Kidney (tissue), 14 donors: ENCODE measurements around the gene BRD2. TPM values are rescaled to one million over a fixed set of nuclear protein-coding genes. Genes with fewer than 3 reads are reported as not detected.

Experiments used
- DNase-seq, 5 donors: peaks; one replicate each; pipeline ENCODE4 v3.0.0-alpha.2; 2013 to 2020
- FAIRE-seq: peaks from 2 replicates; lab custom pipeline; 2012; peaks lifted over from hg19 to GRCh38; lab: Jason Lieb, UNC
- H3K27ac ChIP-seq, 2 donors: one replicate each; pipeline ENCODE4 v1.7.0; 2013; ENCODE audit warnings: low read depth in 2 of 2, low read length in 2 of 2, inconsistent platforms in 1 of 2
- H3K27me3 ChIP-seq: one replicate; pipeline ENCODE4 v1.7.1; 2013; ENCODE audit warnings: low read length, inconsistent platforms; ENCODE audit not compliant: control insufficient read depth, insufficient read depth
- H3K36me3 ChIP-seq, 3 donors: one replicate each; pipeline versions ENCODE4 v1.7.0 to v1.7.1; 2013; ENCODE audit warnings: low read length in 3 of 3, control low read depth in 1 of 3, inconsistent platforms in 1 of 3; ENCODE audit not compliant: insufficient read depth in 3 of 3, control insufficient read depth in 2 of 3
- H3K4me1 ChIP-seq, 3 donors: one replicate each; pipeline versions ENCODE4 v1.7.0 to v1.7.1; 2013; ENCODE audit warnings: low read length in 3 of 3, inconsistent platforms in 1 of 3, low read depth in 1 of 3; ENCODE audit not compliant: control insufficient read depth in 2 of 3, insufficient read depth in 2 of 3
- H3K4me3 ChIP-seq, 3 donors: one replicate each; pipeline versions ENCODE4 v1.7.0 to v1.8.1; 2013; ENCODE audit warnings: low read length in 3 of 3, control low read depth in 1 of 3, inconsistent platforms in 1 of 3
- H3K9ac ChIP-seq, 3 donors: one replicate each; pipeline versions ENCODE4 v1.7.0 to v1.7.1; 2013; ENCODE audit warnings: low read length in 3 of 3, control low read depth in 1 of 3, inconsistent platforms in 1 of 3
- H3K9me3 ChIP-seq, 3 donors: one replicate each; pipeline versions ENCODE4 v1.7.0 to v1.7.1; 2013; ENCODE audit warnings: low read length in 3 of 3, control low read depth in 1 of 3, inconsistent platforms in 1 of 3; ENCODE audit not compliant: control insufficient read depth in 2 of 3, insufficient read depth in 1 of 3
- intact Hi-C: fragments of 100-400 bp; cut with DNase I; formaldehyde crosslinking; loops from one replicate; pipeline ENCODE4 v1.11.1; 2022
- polyA plus RNA-seq: library from polyadenylated mRNA; stranded (reverse); fragments of 350-450 nt; fragmentation: Illumina TruSeq; extraction: RNeasy Lipid Tissue Mini Kit (QIAGEN cat#74804); gene quantifications from one replicate; pipeline ENCODE4 v1.2.3, GENCODE V29; 2014; ENCODE audit warnings: low read depth, low replicate concordance; ENCODE audit not compliant: insufficient read depth
- total RNA-seq: library from RNA; stranded (reverse); fragmentation: NEBNext Ultra II Directional; extraction: Animal tissue kit (Norgen Biotek cat#: 25700); gene quantifications from one replicate; pipeline ENCODE4 v1.2.1, GENCODE V29; 2021
- TF ChIP-seq, protein P1 (sequence below): IDR thresholded peaks from 3 replicates; pipeline ENCODE4 v1.5.1; 2012; ENCODE audit warnings: mild to moderate bottlenecking, moderate library complexity, borderline replicate concordance; ENCODE audit not compliant: insufficient read depth; ENCODE audit errors: extremely low read depth
- donor health status: control.
- donor health status: control.
- donor health status: control.
- donor health status: control.
- donor health status: control.
- donor health status: DM: yes; HTN: yes; CAD: no.
- donor health status: Normal renal cell carcinoma (clear cell type).

Gene BRD2
- total and polyA plus RNA-seq, 2 donors from 2014 or later, result 73.9 to 184 TPM

DNA sequence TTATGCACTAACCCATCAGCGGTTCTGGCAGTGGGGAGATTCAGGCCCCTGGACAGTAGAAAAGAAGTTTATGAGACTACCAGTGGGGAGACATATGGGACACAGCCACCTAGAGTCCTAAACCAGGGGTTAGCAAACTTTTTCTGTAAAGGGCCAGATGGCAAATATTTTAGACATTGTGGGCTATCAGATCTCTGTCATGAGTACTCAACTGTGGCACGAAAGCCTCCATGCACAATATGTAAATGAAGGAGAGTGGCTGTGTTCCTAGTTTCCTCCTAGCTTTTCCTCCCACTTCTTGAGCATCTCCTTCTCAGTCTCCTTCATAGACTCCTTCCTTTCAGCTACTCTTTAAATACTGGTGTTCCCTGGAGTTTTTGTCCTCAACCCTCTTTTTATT, 12.2 kb upstream of the BRD2 start:
- no peak for FAIRE-seq

DNA sequence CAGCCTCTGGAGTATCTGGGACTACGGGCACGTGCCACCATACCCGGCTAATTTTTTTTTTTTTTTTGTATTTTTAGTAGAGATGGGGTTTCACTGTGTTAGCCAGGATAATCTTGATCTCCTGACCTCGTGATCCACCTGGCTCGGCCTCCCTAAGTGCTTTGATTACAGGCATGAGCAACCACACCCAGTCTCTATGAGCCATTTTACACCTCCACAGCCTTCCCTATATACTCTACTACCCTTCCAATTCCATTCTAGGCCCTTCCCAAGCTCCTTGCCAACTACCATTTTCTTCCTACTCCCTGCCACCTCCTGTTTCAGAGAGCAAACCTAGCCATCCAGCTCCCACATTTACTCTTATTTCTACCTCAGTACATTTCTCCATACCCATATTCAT, 7.8 kb upstream of the BRD2 start:
- H3K27ac ChIP-seq, result no peak overlapping the region
- H3K4me3 ChIP-seq, result no peak overlapping the region
- FAIRE-seq (no peak), DNase-seq (no peak)
- H3K9me3 ChIP-seq, result no peaks in the 10 kb centered on the region
- no peaks in the 10 kb centered on the region for H3K36me3 ChIP-seq
- no peak overlapping the region for H3K9ac ChIP-seq
- TF ChIP-seq, protein P1, sequence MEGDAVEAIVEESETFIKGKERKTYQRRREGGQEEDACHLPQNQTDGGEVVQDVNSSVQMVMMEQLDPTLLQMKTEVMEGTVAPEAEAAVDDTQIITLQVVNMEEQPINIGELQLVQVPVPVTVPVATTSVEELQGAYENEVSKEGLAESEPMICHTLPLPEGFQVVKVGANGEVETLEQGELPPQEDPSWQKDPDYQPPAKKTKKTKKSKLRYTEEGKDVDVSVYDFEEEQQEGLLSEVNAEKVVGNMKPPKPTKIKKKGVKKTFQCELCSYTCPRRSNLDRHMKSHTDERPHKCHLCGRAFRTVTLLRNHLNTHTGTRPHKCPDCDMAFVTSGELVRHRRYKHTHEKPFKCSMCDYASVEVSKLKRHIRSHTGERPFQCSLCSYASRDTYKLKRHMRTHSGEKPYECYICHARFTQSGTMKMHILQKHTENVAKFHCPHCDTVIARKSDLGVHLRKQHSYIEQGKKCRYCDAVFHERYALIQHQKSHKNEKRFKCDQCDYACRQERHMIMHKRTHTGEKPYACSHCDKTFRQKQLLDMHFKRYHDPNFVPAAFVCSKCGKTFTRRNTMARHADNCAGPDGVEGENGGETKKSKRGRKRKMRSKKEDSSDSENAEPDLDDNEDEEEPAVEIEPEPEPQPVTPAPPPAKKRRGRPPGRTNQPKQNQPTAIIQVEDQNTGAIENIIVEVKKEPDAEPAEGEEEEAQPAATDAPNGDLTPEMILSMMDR, result no peak
- no peaks in the 10 kb centered on the region for H3K27me3 ChIP-seq
- H3K4me1 ChIP-seq, result peaks cover 0 to 2% (median 0%) of the 10 kb centered on the region in 3 donors
- intact Hi-C loops, result no loop called here

More for the DNA sequence above, 12.2 kb upstream of the BRD2 start:
- H3K9ac ChIP-seq, result no peak overlapping the region
- intact Hi-C loops, result no loop called here
- peaks cover 0 to 7% (median 4%) of the 10 kb centered on the region in 3 donors for H3K4me1 ChIP-seq
- H3K27me3 ChIP-seq, result no peaks in the 10 kb centered on the region
- H3K4me3 ChIP-seq, result no peak overlapping the region
- H3K9me3 ChIP-seq, result no peaks in the 10 kb centered on the region
- no peak overlapping the region for H3K27ac ChIP-seq
- no peak for DNase-seq
- TF ChIP-seq, protein P1, result no peak
- no peaks in the 10 kb centered on the region for H3K36me3 ChIP-seq

GRCh38 chr6:32962213-32962826, 6.1 kb upstream of the BRD2 start:
- Histone ChIP-seq H3K27me3 (no peaks in the 10 kb centered on the region), H3K27ac (no peak overlapping the region), H3K4me1 (peaks cover 9 to 11% (median 11%) of the 10 kb centered on the region in 3 donors), H3K4me3 (no peak overlapping the region), H3K9ac (no peak overlapping the region), H3K9me3 (no peaks in the 10 kb centered on the region), H3K36me3 (no peaks in the 10 kb centered on the region)
- TF ChIP-seq, protein P1, result no peak
- FAIRE-seq (no peak), DNase-seq (no peak)
- intact Hi-C loops, result no loop called here

GRCh38 chr6:32963866-32964265, 4.5 kb upstream of the BRD2 start:
- intact Hi-C loops, result no loop called here
- Histone ChIP-seq H3K36me3 (no peaks in the 10 kb centered on the region), H3K27ac (no peak overlapping the region), H3K9me3 (no peaks in the 10 kb centered on the region), H3K4me3 (no peak overlapping the region), H3K4me1 (peaks cover 10 to 13% (median 11%) of the 10 kb centered on the region in 3 donors), H3K27me3 (no peaks in the 10 kb centered on the region), H3K9ac (no peak overlapping the region)
- DNase-seq, result no peak
- no peak for FAIRE-seq
- TF ChIP-seq, protein P1, result no peak
